GM19351 (cell line): Measurements from ENCODE around the gene FUT2.

ENCODE experiments used
- ATAC-seq: cut with Tn5 transposase; IDR thresholded peaks from one replicate; pipeline ENCODE4 v1.9.1; 2021; ENCODE audit warnings: mild to moderate bottlenecking, moderate library complexity; ENCODE audit not compliant: unreplicated experiment

The FUT2 gene

DNA sequence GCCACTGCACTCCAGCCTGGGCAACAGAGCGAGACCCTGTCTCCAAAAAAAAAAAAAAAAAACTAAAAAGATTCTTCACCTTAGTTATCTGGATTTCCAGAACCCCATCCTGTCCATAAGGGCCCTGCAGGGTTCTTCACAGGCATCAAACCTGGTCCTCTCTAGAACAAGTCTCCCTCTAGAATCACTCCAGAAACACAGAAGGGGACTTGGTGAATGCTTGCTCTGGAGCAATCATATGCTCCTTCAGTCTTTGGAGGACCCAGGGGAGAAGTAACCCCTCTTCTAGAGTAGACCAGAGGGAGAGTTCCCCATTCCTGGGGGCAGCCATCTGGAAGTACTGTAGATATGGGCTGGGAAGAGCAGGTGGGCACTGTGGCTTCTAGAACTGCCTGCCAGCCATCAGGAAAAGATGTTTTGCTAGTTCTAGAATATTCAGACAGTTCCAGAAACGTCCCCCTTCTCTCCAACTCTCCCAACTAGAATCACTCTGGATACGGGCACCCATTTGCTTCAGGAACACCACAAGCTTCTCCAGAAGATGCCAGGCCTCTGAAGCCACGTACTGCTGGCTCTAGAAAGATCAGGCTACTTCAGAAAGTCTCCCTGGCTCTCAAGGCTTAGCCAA, 53.9 kb downstream of the FUT2 start:
- no peak for ATAC-seq

DNA sequence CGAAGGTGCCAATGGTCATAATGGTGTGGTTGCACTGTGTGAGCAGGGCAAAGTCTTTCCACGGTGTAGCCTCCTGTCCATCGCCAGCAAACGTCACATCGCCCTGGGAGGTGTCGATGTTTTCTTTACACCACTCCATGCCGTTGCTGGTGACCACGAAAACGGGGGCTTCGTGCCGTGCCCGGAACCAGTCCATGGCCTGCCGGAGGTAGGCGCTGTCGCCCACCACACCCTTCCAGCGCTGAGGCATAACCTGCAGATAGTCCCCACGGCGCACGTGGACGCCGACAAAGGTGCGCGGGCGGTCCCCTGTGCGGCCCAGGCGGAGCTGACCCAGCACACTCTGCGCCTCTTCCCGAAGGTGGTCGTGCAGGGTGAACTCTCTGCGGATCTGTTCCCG, 54.6 kb downstream of the FUT2 start:
- no peak for ATAC-seq

DNA sequence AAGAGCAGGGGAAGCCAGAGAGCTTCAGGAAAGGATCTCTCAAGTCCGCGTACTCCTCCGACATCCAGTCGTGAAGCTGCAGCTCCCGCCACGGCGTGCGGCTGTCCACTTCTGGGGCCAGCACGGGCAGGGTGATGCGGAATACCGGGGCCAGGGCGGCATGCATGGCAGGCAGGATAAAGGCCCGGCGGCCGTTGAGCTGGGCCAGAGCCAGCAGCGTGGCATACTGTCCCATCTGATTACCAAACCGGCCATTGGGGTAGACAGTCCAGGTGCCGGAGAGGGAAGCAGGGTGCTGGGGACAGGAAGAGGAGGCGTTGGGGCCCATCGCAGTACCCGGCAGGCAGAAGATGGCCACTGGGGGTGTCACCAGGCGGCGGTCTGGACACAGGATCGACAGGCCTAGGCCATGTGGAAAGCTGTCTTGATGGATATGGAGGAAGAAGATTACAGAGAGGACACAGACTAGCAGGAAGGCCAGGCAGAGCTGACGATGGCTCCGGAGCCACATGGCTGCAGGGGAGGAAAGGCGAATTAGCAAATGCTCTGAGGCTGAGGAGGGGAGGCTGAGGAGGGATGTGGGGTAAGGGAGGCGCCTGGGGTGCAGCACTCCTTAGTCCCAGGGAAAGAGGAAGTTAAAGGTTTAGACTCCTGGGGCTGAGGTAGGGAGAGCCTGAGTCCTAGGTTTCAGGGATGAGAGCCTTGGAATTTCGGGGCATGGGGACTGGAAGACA, 55.2 kb downstream of the FUT2 start:
- no peak for ATAC-seq

DNA sequence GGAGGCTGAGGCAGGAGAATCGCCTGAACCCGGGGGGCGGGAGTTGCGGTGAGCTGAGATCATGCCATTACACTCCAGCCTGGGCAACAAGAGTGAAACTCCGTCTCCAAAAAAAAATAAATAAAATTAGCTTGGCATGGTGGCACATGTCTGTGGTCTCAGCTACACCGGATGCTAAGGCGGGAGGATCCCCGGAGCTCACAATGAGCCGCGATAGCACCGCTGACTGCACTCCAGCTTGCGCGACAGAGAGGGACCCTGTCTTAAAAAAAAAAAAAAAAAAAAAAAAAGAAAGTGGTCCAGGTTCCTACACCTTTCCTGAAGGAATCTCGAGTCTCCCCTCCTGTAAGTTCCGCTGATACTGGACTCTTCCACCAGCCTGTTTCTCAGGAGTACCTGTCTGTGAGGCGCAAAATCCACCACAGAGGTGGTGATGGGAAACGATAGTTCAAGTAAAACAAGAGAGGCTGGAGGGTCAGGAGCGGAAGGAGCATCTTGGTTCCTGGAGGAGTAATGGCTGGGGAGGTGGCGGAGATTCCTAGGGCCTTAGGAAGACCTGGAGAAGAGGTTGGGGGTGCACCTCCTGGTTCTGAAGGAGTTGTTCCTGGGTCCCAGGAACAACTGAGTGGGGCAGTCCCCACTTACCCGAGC, 56.2 kb downstream of the FUT2 start:
- no peak for ATAC-seq

DNA sequence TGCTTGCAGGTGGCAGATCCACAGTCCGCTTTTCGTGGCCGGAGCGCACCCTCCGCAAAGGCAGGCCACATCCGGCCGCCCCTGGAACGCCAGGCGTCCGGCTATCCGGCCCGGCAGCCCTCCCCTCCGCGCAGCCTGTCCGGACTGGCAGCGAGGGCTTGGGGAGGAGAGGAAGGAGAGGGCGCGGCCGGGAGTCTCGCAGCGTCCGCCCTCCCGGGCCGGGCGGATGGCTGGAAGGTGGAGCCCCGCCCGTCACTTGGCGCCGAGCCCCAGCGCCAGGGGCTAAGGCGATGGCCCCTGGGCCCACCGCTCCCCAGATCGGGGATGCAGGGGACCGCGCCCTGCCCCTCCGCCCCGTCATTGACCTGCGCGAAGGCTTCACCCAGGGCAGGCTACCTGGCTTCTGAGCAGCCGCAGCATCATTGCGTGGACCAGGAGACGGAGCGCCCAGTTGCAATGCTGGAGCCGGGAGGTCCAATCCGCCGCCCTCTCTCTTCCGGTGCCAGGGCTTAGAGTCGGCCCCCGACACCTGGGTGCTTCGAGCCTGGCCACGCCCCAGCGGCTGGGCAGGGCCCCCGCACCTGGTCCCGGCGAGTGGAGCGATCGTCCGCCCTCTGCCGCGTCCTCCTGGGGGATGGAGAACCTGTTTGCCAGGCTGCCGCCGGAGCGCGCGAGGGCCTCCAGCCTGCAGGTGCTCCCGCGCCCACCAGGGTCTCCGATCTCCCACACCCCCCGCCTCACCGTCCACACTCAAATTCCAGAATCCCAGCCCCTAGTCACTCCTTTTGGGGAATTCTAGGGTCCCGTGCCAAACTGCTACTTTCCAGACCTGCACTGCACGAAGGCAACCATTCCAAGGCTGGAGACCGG, 57.0 kb downstream of the FUT2 start, which contains the start of gene FUT1:
Gene FUT1, minus strand, starts transcription at position 146 of the 870 bp plus-strand sequence. CDS start 1,360 bp downstream, outside the sequence.
- ATAC-seq, result no peak

DNA sequence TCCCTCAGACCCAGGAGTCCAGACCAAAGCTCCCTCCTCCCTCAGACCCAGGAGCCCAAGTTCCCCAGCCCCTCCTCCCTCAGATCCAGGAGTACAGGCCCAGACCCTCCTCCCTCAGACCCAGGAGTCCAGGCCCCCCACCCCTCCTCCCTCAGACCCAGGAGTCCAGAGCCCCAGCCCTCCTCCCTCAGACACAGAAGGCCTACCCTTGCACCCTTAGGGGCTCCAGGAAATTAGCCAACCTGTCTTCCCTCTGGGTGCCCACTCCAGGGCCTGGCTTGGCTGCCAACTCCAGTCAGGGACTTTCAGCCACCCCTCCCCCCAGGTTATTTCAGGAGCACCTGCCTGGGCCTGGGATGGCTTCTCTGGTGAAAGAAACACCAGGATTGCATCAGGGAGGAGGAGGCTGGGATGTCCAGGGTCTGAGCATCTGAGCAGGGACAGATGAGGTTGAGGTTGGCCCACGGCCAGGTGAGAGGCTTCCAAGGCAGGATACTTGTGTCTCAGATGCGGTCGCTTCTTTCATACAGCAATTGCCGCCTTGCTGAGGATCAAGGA, 59.4 kb downstream of the FUT2 start, which contains the start of gene FGF21:
Gene FGF21, plus strand, starts transcription at position 441 of the 558 bp plus-strand sequence. CDS start 713 bp downstream, outside the sequence.
- ATAC-seq, result no peak
